Activated naive CD4-positive, alpha-beta T cell treated with anti-CD3 and anti-CD28 coated beads for 36 hours (primary cell): ENCODE data around the gene KRT12. TPM values are rescaled to one million over a fixed set of nuclear protein-coding genes. Genes with fewer than 3 reads are reported as not detected.
A peak's percentile ranks its signal among the peaks of the same experiment; 100 is the strongest.

Experiments used
- CTCF ChIA-PET: fragments of 350-600 bp; sonication (Branson Sonifier 250); formaldehyde crosslinking; loops from one replicate; lab custom pipeline; 2021; ENCODE audit warnings: antibody characterized with exemption; lab: Charles Lee
- DNase-seq: peaks from one replicate; pipeline ENCODE4 v3.0.0-alpha.2; 2020
- H3K27ac Mint-ChIP-seq: one replicate; pipeline ENCODE4 v1.8.0; 2021; ENCODE audit warnings: mild to moderate bottlenecking, mixed read lengths
- H3K27me3 Mint-ChIP-seq: one replicate; pipeline ENCODE4 v1.8.0; 2021; ENCODE audit warnings: low read depth, mixed read lengths
- H3K36me3 Mint-ChIP-seq: one replicate; pipeline ENCODE4 v1.8.0; 2021; ENCODE audit warnings: low read depth, mixed read lengths
- H3K4me1 Mint-ChIP-seq: one replicate; pipeline ENCODE4 v1.8.0; 2021; ENCODE audit warnings: low read depth, mixed read lengths
- H3K4me3 Mint-ChIP-seq: one replicate; pipeline ENCODE4 v1.8.0; 2021; ENCODE audit warnings: mild to moderate bottlenecking, moderate library complexity, mixed read lengths
- H3K9me3 Mint-ChIP-seq: one replicate; pipeline ENCODE4 v1.8.0; 2021; ENCODE audit warnings: mixed read lengths
- intact Hi-C: fragments of 100-400 bp; cut with micrococcal nuclease; formaldehyde crosslinking; loops from one replicate; pipeline ENCODE4 v1.15.1; 2023
- total RNA-seq, 2 experiments: library from RNA; stranded (reverse); gene quantifications; one replicate each; pipeline ENCODE4 v1.2.3, GENCODE V29; 2021

Gene KRT12
- total RNA-seq, 2 experiments from 2014 or later: not detected

GRCh38 chr17:40832840-40833239 is 34.2 kb downstream of the KRT12 start:
- CTCF ChIA-PET: no interaction called here
- no peak overlapping the region for H3K27ac Mint-ChIP-seq
- peaks cover 3% of the 10 kb centered on the region for H3K4me1 Mint-ChIP-seq
- no peak for DNase-seq
- H3K9me3 Mint-ChIP-seq: no peaks in the 10 kb centered on the region
- H3K4me3 Mint-ChIP-seq: no peak overlapping the region
- H3K27me3 Mint-ChIP-seq: no peaks in the 10 kb centered on the region
- H3K36me3 Mint-ChIP-seq: peaks cover 5% of the 10 kb centered on the region
- intact Hi-C loops: no loop called here

DNA sequence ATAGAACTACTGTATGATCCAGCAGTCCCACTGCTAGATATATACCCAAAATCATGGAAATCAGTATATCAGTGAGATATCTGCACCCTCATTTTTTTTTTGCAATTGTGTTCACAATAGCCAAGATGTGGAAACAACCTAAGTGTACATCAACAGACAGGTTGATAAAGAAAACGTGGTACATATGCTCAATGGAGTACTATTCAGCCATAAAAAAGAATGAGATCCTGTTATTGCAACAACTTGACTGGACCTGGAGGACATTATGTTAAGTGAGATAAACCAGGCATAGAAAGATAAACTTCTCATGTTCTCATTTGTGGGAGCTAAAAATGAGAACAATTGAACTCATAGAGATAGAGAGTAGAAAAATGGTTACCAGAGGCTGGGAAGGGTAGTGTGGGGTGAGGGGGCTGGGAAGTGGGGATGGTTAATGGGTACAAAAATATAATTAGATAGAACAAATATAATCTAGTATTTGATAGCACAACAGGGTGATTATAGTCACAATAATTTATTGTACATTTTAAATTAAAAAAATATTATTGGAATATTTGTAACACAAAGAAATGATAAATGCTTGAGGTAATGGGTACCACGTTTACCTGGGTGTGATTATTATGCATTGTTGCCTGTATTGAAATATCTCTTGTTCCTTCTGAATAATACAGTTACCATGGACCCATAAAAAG is 36.8 kb downstream of the KRT12 start:
- intact Hi-C loops: no loop called here
- H3K36me3 Mint-ChIP-seq: peaks cover 6% of the 10 kb centered on the region
- peaks cover 5% of the 10 kb centered on the region for H3K27me3 Mint-ChIP-seq
- CTCF ChIA-PET: no interaction called here
- H3K27ac Mint-ChIP-seq: no peak overlapping the region
- no peak for DNase-seq
- H3K4me1 Mint-ChIP-seq: peaks cover 9% of the 10 kb centered on the region
- H3K9me3 Mint-ChIP-seq: no peaks in the 10 kb centered on the region
- no peak overlapping the region for H3K4me3 Mint-ChIP-seq

DNA sequence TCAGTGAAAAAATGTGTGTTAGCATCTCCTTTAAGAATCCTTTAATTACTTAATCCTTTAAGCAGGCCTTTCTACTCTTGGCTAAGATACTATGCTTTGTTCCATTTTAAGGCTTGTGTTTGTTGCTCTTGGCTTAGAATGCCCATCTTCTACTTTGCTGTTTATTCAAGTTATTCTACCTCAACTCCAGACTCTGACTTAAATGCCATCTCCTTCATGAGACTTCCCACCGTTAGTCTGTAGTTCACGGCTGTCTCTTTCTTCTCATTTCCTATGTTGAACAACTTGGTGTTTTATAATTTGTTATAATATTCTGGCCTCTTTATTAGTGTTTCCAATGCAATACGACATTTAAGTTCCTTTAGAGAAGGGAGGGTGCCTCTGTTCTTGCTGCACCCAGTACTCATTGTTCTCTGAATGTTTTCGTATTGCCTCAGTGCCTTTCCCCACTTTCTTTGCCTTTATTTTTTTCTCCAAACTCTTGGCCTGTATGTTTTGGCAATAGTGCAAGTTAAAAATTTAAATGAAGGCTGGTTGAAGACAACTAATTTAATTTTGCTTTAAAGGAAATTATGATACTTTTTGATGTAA is 38.5 kb downstream of the KRT12 start:
- H3K36me3 Mint-ChIP-seq: peaks cover 4% of the 10 kb centered on the region
- H3K27me3 Mint-ChIP-seq: peaks cover 5% of the 10 kb centered on the region
- H3K4me1 Mint-ChIP-seq: peaks cover 9% of the 10 kb centered on the region
- DNase-seq: no peak
- intact Hi-C loops: no loop called here
- H3K4me3 Mint-ChIP-seq: no peak overlapping the region
- CTCF ChIA-PET: no interaction called here
- no peaks in the 10 kb centered on the region for H3K9me3 Mint-ChIP-seq
- H3K27ac Mint-ChIP-seq: no peak overlapping the region

DNA sequence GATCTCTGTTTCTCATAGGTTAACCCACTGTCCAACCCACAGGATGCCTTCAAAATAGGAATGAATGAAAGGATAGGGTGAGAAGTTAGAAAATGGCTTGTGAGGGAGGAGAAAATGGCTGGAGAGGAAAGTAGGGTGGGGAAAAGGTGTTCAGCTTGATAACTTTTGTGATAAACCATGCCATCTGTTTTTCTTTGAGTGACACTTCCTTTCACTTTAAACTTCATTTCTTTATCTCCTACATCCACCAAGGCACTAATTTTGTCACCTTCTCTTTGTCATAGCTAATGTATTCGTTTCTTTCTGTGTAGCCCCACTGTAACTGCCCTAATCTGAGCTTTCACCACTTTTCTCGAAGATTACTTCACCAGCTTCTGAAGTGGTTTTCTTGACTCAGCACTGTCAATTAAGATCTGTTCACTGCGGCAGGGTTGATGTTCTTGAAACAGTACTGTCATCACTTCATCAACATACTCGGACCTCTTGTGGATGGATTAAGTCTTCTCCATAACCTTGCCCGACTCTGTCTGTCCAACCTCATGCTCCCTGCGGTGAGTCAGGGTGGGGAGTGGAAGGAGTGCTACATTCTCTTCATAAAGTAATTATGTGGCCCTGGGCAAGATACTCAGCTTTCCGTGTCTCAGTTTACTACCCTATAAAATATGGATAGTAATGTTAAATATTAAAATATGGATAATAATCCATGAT is 39.1 kb downstream of the KRT12 start:
- H3K27ac Mint-ChIP-seq: peak overlapping the region; percentile 77
- intact Hi-C loops: no loop called here
- DNase-seq: no peak
- no peaks in the 10 kb centered on the region for H3K9me3 Mint-ChIP-seq
- CTCF ChIA-PET: no interaction called here
- peaks cover 5% of the 10 kb centered on the region for H3K27me3 Mint-ChIP-seq
- H3K4me1 Mint-ChIP-seq: peaks cover 9% of the 10 kb centered on the region
- no peak overlapping the region for H3K4me3 Mint-ChIP-seq
- peaks cover 4% of the 10 kb centered on the region for H3K36me3 Mint-ChIP-seq

DNA sequence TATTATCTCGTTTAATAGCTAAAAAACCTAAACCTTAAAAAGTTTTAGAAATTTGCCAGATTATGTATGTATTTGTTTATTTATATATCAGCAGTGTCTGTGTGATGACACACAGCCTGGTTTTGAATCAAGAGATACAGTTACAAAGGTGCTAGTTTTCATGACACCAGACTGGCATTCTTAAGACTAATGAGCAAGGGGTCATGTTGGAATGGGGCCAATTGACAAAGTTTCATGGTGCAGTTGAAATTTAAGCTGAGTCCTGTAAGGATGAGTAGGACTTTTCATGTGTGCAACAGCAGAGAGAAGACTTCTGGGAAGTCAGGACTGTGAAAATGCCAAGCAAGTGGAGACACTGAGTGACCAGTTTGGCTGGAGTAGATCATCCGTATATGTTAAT is 41.4 kb downstream of the KRT12 start:
- H3K4me3 Mint-ChIP-seq: no peak overlapping the region
- H3K27me3 Mint-ChIP-seq: peaks cover 5% of the 10 kb centered on the region
- no peak for DNase-seq
- CTCF ChIA-PET: interaction anchor here (1.5 kb wide), 1 partner anchor 837 kb away, joined by 3 read pairs; no protein-coding TSS in a partner anchor
- peaks cover 11% of the 10 kb centered on the region for H3K36me3 Mint-ChIP-seq
- no peaks in the 10 kb centered on the region for H3K9me3 Mint-ChIP-seq
- peaks cover 9% of the 10 kb centered on the region for H3K4me1 Mint-ChIP-seq
- no peak overlapping the region for H3K27ac Mint-ChIP-seq
- intact Hi-C loops: no loop called here

DNA sequence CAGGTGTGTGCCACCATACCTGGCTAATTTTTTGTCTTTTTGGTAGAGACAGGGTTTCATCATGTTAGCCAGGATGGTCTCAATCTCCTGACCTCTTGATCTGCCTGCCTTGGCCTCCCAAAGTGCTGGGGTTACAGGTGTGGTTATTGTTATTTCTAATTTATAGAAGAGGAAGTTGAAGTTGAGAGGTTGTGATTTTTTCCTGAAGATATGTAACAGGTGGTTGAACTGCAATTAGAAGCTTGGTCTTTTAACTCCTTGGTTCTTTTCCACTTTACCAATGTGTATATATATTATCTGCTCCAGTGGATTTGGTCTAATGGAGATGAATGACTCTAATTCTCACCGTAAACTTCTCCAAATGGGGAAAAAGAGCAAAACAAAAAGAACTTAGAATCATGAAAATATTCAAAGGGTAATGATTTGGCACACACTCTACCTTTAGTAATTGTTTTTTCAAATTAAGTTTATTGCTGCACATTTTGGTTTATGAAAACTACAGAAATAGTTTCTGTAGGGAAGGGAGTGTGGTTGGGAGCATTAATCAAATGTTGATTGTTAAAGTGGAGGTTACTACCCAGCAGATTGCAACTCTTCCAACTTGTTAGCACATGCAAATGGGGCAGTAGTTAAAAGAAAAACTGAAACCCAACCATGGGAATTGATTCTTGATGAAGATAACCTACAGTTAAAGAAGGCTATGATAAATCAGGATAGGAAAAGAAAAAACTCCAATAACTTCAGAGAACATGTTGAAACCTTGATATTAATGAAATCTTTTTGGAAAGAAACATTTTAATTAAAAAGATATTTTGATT is 42.8 kb downstream of the KRT12 start:
- peaks cover 5% of the 10 kb centered on the region for H3K27me3 Mint-ChIP-seq
- peaks cover 10% of the 10 kb centered on the region for H3K36me3 Mint-ChIP-seq
- CTCF ChIA-PET: no interaction called here
- intact Hi-C loops: no loop called here
- no peak overlapping the region for H3K4me3 Mint-ChIP-seq
- H3K4me1 Mint-ChIP-seq: peaks cover 19% of the 10 kb centered on the region
- DNase-seq: no peak
- H3K27ac Mint-ChIP-seq: no peak overlapping the region
- no peaks in the 10 kb centered on the region for H3K9me3 Mint-ChIP-seq

DNA sequence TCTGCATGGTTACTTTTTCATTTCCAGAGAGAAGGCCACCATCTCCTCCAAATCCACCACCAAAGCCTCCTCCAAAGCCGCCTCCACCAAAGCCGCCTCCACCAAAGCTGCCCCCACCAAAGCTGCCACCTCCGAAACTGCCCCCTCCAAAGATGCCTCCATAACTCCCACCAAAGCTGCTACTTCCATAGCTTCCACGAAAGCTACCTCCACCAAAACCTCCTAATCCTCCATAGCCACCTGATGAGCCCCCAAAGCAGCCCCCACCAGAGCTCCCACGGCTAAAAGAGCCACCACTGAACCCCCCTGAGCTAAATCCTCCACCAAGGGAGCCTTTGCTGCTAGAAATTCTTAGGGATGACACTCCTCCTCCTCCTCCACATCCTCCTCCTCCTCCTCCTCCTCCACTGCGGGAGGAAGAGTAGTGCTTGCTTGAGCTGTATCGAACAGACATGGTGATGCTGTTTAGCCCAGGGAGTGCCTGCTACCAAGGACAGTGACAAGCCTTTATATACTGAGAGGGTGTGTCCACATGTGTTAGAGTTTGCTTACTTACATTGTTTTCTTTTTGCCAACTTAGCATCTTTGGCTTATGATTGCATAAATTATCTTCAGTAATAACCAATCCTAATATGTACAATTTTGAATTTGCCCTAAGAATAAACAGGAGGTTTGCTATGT is 44.8 kb downstream of the KRT12 start, which contains the start of gene KRT10:
Gene KRT10, minus strand, starts transcription at position 483 of the 681 bp plus-strand sequence. Its CDS starts 29 bp downstream, at position 454.
- CTCF ChIA-PET: no interaction called here
- H3K4me3 Mint-ChIP-seq: no peak within 1 kb of the TSS
- intact Hi-C loops: no loop called here
- H3K27me3 Mint-ChIP-seq: peaks cover 5% of the 10 kb centered on the region
- H3K36me3 Mint-ChIP-seq: peaks cover 16% of the 10 kb centered on the region
- no peaks in the 10 kb centered on the region for H3K9me3 Mint-ChIP-seq
- H3K4me1 Mint-ChIP-seq: peaks cover 15% of the 10 kb centered on the region
- H3K27ac Mint-ChIP-seq: no peak within 1 kb of the TSS
- no peak for DNase-seq

GRCh38 chr17:40821536-40821935 is 45.5 kb downstream of the KRT12 start:
- H3K9me3 Mint-ChIP-seq: no peaks in the 10 kb centered on the region
- H3K36me3 Mint-ChIP-seq: peaks cover 20% of the 10 kb centered on the region
- intact Hi-C loops: no loop called here
- CTCF ChIA-PET: no interaction called here
- no peak overlapping the region for H3K4me3 Mint-ChIP-seq
- H3K27me3 Mint-ChIP-seq: peaks cover 5% of the 10 kb centered on the region
- H3K27ac Mint-ChIP-seq: no peak overlapping the region
- no peak for DNase-seq
- H3K4me1 Mint-ChIP-seq: peaks cover 14% of the 10 kb centered on the region

DNA sequence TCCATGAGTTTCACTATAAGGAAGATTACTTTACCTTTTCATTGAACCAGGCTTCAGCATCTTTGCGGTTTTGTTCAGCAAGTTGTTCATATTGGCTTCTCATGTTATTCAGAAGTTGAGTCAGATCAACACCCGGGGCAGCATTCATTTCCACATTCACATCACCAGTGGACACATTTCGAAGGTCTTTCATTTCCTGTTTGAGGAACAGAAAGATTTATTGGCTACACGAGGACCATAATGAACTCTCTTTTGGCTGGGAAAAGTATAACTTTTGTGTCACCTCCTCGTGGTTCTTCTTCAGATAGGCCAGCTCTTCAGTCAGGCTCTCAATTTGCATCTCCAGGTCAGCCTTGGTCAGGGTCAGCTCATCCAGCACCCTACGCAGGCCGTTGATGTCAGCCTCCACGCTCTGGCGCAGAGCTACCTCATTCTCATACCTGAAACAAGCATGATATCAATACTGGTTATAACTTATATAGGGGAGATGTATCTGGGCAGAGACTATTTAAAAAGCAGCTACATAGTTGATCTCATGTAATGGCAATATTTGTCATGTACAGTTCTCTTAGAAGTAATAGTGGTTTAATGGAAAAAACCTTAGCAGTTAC is 46.7 kb downstream of the KRT12 start:
- no peaks in the 10 kb centered on the region for H3K27me3 Mint-ChIP-seq
- no peak overlapping the region for H3K27ac Mint-ChIP-seq
- intact Hi-C loops: no loop called here
- peak overlapping the region; percentile 77 for H3K4me3 Mint-ChIP-seq
- peaks cover 14% of the 10 kb centered on the region for H3K4me1 Mint-ChIP-seq
- DNase-seq: no peak
- CTCF ChIA-PET: interaction anchor here (1.4 kb wide), 1 partner anchor 91 kb away, joined by 4 read pairs; no protein-coding TSS in a partner anchor
- H3K9me3 Mint-ChIP-seq: no peaks in the 10 kb centered on the region
- H3K36me3 Mint-ChIP-seq: peaks cover 20% of the 10 kb centered on the region

DNA sequence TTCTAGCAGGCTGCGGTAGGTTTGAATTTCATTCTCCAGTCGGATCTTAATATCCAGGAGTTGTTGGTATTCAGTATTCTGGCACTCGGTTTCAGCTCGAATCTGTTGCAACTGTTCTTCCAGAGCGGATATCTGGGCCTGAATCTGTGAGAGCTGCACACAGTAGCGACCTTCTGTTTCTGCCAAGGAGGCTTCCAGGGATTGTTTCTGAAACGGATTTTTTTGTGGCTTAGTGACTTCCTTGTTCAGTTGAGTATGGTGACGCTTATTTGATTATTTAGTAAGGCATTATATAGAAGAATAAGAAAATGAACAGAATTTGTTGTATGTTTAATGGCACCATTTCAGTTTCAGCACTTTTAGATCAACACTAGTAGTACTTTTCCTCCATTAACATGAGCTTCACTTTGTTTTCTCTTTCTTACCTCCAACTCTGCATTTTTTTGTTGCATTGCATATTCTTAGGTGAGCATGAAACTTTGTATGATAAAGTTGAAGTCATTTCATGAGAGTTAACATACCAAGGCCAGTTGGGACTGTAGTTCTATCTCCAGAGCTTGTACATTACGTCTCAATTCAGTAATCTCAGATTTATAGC is 47.4 kb downstream of the KRT12 start:
- peak overlapping the region; percentile 66 for H3K27ac Mint-ChIP-seq
- intact Hi-C loops: loop anchor here (2.0 kb wide), 1 partner anchor 199 kb away; no protein-coding TSS in a partner anchor
- CTCF ChIA-PET: interaction anchor here (0.6 to 1.6 kb wide), 3 partner anchors 91 to 730 kb away, joined by 3 to 7 read pairs (median 4); no protein-coding TSS in a partner anchor
- no peak for DNase-seq
- peaks cover 19% of the 10 kb centered on the region for H3K36me3 Mint-ChIP-seq
- no peaks in the 10 kb centered on the region for H3K27me3 Mint-ChIP-seq
- H3K9me3 Mint-ChIP-seq: no peaks in the 10 kb centered on the region
- H3K4me1 Mint-ChIP-seq: peaks cover 14% of the 10 kb centered on the region
- H3K4me3 Mint-ChIP-seq: peak overlapping the region; percentile 77
